LHCN-M2 (cell line): ENCODE data around the gene FAM163B. TPM values are rescaled to one million over a fixed set of nuclear protein-coding genes. Genes with fewer than 3 reads are reported as not detected.

Experiments used
- DNase-seq: peaks from one replicate; pipeline ENCODE4 v3.0.0-alpha.2; 2012; ENCODE audit warnings: low read depth
- total RNA-seq: library from RNA; depleted of rRNA; stranded (reverse); fragments of >200 nt; gene quantifications from 2 replicates; pipeline ENCODE4 v1.2.3, GENCODE V29; 2014; rRNA removed

The FAM163B gene
- total RNA-seq, 1 experiment from 2014 or later, result not detected

DNA sequence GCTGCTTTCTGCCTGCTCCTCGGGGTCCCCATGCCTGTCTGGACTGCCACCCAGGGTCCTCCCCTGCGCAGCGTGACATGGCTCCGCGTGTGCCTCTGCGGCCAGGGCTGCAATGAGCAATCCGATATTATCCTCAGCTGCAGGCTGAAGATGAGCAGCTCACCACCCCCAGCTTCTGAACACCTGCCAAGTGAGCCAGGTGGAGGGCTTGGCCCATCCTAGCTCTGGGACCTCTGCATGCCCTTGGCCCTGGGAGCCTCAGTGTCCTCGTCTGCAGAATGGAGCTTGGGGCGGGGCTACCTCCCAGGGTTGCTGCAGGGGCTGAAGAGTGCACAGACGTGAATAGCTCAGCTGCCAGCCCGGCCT lies 80.3 kb downstream of the FAM163B start:
- DNase-seq, result no peak

DNA sequence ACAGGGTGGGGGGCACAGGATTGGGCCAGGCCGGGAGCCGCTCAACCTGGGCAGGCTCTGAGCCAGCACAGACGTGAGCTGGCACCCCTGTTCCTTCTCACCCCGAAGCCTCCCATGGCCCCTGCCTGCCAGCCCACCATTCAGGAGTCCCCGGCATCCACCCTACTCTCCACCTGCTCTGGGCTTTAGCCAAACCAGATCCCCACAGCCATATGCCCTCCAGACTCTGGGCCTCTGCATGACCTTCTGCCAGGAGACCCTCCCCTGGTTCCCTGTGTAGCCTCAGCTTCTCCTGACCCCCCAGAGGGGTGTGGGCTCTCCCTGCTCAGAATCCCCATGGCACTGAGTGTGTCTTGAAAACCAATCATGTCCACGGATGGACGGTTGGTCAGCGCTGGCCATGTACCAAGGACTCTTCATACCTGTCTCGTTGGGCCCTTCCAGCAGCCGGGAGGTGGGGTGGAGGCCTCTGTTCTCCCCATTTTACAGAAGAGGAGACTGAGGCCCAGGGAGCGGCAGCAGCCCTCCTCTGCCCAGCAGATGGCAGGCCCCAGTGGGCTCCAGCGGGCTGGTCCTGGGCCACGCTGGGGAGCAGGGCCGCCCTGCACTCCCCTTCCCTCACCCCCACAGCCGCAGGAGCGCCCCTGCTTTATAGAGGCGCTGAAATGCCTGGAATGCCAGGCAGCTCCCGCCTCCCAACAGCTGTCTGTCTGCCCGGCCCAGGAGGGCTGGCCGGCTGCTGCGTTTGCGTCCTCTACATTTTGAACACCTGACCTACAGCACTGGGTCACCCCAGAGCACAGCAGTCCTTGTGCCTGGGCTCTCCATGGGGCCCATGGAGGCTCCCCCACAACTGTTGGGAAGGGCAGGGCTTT lies 81.0 kb downstream of the FAM163B start:
- DNase-seq, result peak; percentile 24

DNA sequence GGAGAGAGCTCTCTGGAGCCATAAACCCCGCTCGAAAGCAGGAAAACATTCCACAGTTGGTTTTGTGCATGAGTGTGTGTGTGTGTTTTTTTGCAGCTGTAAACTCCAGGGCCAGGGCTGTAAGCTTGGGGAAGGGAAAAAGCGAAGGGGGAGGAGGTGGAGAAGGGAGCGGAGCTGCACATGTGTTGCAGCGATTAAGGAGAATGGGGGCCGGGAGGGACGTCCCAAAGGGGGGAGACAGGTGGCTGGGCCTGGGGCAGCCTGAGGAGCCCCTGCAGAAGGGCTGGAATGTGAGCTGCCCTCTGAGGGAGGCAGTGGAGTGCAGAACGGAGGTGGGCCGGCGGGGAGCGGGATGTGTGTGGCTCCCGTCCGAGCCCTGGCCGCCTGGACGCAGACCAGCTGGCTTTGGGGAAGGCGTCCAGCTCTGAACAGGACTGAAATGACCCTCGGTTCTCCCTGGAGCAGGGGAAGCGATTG lies 81.7 kb downstream of the FAM163B start:
- DNase-seq, result no peak

Other genes starting within 250 kb of the FAM163B start
- gene SURF4, start 233.3 kb downstream of the FAM163B start, total RNA-seq, result 456 and 465 TPM in 2 replicates
- gene STKLD1, start 233.0 kb downstream of the FAM163B start, total RNA-seq, result 0.45 and 1.4 TPM in 2 replicates
- 21.0 and 23.6 TPM in 2 replicates for gene REXO4, start 191.4 kb downstream of the FAM163B start, total RNA-seq
- gene ADAMTS13, start 187.0 kb downstream of the FAM163B start, total RNA-seq, result 1.6 and 2.3 TPM in 2 replicates
- gene CACFD1, start 149.4 kb downstream of the FAM163B start, total RNA-seq, result 7.4 and 8.2 TPM in 2 replicates
- gene SLC2A6, start 130.3 kb downstream of the FAM163B start, total RNA-seq, result 16.6 and 19.1 TPM in 2 replicates
- gene MYMK, start 84.4 kb downstream of the FAM163B start, total RNA-seq, result 0.63 TPM in 1 of 2 replicates, not detected in the other
- gene ADAMTSL2, start 74.7 kb downstream of the FAM163B start, total RNA-seq, result 0.32 TPM in 1 of 2 replicates, not detected in the other
- gene DBH, start 27.0 kb upstream of the FAM163B start, total RNA-seq, result not detected in 2 replicates
- gene SARDH, start 129.0 kb upstream of the FAM163B start, total RNA-seq, result 52.5 and 54.8 TPM in 2 replicates